LNCaP clone FGC (cell line): Measurements from ENCODE around the gene FAT1.

Experiments
- DNase-seq: peaks from one replicate; pipeline ENCODE4 v3.0.0-alpha.2; 2011; ENCODE audit warnings: low read depth
- H3K4me3 ChIP-seq: 2 replicates; pipeline ENCODE4 v1.5.1; 2011; ENCODE audit warnings: mild to moderate bottlenecking, low read depth, low read length, control low read depth
- TF ChIP-seq, protein P1 (sequence below): IDR thresholded peaks from 2 replicates; pipeline ENCODE4 v1.5.1; 2012; ENCODE audit warnings: mild to moderate bottlenecking; ENCODE audit not compliant: control insufficient read depth, insufficient read depth; ENCODE audit errors: extremely low read depth

FAT1 gene, protein sequence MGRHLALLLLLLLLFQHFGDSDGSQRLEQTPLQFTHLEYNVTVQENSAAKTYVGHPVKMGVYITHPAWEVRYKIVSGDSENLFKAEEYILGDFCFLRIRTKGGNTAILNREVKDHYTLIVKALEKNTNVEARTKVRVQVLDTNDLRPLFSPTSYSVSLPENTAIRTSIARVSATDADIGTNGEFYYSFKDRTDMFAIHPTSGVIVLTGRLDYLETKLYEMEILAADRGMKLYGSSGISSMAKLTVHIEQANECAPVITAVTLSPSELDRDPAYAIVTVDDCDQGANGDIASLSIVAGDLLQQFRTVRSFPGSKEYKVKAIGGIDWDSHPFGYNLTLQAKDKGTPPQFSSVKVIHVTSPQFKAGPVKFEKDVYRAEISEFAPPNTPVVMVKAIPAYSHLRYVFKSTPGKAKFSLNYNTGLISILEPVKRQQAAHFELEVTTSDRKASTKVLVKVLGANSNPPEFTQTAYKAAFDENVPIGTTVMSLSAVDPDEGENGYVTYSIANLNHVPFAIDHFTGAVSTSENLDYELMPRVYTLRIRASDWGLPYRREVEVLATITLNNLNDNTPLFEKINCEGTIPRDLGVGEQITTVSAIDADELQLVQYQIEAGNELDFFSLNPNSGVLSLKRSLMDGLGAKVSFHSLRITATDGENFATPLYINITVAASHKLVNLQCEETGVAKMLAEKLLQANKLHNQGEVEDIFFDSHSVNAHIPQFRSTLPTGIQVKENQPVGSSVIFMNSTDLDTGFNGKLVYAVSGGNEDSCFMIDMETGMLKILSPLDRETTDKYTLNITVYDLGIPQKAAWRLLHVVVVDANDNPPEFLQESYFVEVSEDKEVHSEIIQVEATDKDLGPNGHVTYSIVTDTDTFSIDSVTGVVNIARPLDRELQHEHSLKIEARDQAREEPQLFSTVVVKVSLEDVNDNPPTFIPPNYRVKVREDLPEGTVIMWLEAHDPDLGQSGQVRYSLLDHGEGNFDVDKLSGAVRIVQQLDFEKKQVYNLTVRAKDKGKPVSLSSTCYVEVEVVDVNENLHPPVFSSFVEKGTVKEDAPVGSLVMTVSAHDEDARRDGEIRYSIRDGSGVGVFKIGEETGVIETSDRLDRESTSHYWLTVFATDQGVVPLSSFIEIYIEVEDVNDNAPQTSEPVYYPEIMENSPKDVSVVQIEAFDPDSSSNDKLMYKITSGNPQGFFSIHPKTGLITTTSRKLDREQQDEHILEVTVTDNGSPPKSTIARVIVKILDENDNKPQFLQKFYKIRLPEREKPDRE (N-terminal part only)

DNA sequence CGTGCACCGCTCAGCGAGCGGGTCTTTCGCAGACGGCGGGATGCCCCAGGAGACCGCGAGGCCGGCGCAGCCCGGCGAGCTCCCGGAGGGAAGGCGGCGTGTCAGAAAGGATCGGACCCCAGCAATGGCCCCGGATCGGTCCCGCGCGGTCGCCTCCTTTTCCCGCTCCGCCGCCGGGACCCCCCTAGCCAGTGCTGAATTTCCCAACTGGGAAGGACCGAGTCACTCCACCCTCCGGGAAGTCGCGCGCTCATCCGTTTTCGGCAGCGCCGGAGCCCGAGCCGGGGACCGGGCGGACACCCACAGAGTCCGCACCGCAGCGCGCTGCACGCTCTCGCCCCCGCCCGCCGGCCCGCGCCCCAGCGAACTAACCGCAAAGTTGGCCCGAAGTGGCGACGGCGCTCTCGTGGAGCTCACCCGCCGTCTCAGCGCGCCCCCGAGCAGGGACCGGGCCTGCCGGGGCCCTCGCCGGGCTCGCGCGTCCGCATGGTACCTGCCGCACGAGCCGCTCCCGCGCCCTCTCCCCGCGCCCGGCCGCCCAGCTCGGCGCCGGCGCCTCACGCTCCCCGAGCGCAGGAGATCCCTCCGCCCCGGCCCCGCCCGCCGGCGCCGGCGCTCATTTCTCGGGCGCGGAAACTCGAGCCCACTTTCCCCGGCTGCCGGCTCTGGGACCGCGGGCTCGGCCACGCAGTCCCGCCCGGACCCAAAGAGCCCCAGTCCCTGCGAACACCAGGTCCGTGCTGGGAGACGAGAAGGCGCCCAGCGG, at the start of gene FAT1:
TSS of gene FAT1 (minus strand) at position 565 of the 766 bp plus-strand sequence. CDS start 14,029 bp downstream, outside the sequence.
- H3K4me3 ChIP-seq, result peak within 1 kb of the TSS; percentile 83
- DNase-seq, result no peak
- TF ChIP-seq, protein P1, sequence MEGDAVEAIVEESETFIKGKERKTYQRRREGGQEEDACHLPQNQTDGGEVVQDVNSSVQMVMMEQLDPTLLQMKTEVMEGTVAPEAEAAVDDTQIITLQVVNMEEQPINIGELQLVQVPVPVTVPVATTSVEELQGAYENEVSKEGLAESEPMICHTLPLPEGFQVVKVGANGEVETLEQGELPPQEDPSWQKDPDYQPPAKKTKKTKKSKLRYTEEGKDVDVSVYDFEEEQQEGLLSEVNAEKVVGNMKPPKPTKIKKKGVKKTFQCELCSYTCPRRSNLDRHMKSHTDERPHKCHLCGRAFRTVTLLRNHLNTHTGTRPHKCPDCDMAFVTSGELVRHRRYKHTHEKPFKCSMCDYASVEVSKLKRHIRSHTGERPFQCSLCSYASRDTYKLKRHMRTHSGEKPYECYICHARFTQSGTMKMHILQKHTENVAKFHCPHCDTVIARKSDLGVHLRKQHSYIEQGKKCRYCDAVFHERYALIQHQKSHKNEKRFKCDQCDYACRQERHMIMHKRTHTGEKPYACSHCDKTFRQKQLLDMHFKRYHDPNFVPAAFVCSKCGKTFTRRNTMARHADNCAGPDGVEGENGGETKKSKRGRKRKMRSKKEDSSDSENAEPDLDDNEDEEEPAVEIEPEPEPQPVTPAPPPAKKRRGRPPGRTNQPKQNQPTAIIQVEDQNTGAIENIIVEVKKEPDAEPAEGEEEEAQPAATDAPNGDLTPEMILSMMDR, result no peak

DNA sequence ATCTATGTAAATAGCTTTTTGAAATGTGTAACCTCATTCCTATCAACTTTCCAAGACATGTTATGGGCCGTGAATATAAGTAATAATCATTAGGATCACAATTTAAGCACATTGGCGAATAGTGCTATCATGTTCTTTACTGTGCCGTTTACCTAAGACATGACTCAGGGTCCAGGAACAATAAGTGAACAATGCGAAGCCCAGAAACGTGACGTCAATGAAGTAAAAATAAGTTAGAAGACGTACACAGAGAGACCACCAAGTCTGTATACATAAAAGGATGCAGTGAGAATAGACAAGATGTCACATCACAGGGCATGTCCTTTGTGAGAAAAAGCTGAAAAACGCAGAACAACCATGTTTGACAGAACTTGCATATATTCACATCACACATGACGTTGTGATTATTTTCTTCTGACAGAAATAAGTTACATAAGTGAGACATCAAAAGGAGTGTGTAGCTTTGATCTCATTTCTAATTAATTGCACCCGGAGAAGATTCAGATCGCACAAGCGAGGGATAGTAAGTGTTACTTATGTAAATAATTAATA, 49.4 kb upstream of the FAT1 start:
- no peak for DNase-seq
- no peak overlapping the region for H3K4me3 ChIP-seq
- TF ChIP-seq, protein P1, result no peak

DNA sequence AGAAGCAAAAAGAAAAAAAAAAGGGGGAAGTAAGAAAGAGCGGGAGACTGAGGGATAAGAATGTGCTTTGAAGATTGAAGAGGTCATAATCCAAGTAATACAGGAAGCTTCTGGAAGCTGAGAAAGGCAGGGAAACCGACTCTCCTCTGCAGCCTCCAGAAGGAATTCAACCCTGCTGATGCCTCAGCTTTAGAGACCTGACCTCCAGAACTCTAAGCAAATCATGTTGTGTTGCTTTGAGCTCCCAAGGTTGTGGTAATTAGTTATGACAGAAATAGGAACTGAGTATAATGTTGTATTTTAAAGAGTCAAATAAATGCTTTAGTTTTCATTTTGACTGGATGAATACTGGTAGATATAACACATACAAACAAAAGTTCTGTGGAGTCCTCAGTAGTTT, 48.0 kb upstream of the FAT1 start:
- TF ChIP-seq, protein P1, result no peak
- DNase-seq, result no peak
- H3K4me3 ChIP-seq, result no peak overlapping the region

DNA sequence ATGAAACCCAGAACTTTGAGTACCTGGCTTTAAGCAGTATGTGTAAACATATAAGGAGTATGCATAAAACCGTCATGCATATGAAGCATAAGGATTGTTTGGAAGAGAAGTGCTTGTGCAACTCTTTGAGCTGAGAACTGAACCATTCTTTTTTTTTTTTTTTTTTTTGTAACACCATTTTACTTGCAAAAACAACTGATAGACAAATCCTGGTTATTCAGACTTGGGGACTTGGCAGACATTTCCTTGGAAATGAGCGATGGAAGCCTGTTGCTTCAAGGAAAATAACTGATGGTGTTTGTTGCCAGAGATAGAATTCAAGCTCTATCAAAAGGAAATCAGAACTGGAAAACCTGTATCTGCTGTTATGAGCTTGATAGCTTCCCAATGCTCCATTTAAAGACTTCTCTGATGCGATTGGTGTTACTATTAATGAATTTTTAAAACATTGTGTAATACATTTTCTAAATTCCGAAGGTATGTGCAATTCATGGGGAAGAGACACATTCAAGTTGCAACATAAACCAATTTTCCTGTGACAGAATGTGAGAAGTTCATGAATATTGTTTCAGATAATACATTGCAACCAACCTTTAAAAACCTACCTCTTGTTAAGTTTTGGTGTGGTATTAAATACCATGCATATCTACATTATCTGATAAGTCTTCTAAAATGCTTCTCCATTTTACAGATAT, 47.0 kb upstream of the FAT1 start:
- no peak for DNase-seq
- TF ChIP-seq, protein P1, result no peak
- H3K4me3 ChIP-seq, result no peak overlapping the region

DNA sequence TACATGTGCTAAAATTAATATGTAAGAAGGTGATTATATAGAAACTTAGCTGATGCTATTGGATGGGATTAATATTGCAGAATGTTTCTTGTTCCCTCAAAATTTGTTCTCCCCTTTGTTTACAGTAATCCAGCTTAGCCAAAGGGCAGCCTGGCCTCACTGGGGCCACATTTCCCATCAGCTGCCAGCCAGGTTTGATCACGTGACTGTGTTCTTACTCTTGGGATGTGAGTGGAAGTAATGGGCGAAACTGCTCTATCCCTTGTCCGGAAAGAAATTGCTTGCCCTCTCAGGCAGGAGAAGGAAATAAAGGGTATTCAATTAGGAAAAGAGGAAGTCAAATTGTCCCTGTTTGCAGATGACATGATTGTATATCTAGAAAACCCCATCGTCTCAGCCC, 44.1 kb upstream of the FAT1 start:
- TF ChIP-seq, protein P1, result no peak
- DNase-seq, result no peak
- H3K4me3 ChIP-seq, result no peak overlapping the region
